HG02763 (cell line): ENCODE results near the gene SYT1.

Source experiments
- ATAC-seq: cut with Tn5 transposase; IDR thresholded peaks from one replicate; pipeline ENCODE4 v1.9.1; 2021; ENCODE audit warnings: mild to moderate bottlenecking, moderate library complexity; ENCODE audit not compliant: unreplicated experiment

Gene SYT1

GRCh38 chr12:78891646-78892353 is 27.2 kb downstream of the SYT1 start:
- ATAC-seq, result no peak

DNA sequence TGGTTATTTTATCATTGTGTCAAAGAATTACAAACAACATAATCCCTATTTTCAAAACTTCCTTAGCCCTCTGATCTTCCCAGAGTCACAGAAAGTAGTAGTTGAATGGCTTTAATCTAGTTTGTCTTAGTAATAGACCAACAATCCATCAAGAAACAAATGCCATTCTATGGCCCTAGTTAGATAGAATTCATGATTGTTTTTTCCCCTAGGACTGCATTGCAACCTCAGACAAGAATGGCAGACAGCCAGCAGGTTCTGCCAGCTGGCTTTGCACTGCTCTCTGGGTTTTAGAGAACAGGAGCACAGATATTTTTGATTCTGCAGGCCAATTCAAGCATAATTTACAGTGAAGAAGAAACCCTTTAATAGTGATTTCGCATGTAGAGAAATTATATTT is 33.8 kb downstream of the SYT1 start:
- no peak for ATAC-seq

- no peak for ATAC-seq
These were observed 50.3 kb downstream of the SYT1 start for GRCh38 chr12:78914859-78915331.

DNA sequence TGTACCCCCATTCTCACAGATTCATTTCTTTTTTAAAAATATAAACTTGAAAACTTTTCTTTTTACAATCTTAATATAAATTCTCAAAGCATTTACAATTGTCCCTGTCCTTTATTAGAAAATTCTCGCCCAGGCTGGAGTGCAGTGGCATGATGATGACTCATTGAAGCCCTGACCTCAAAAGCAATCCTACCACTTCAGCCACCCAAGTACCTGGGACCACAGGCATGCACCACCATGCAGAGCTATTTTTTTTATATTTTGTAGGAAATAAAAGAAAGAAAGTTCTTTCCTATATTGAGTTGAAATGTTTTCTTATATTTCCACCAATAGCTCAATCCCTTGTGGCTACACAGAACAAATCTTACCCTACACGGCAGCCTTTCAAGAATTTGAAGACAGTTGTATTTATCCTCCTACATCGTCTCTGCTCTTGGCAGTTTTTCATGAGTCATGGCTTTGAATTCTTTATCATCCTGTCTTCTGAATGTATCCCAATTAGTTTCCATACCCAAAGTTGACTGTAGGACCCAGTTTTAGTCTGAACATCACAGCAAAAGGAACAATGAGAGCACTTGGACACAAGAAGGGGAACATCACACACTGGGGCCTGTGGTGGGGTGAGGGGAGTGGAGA is 52.4 kb downstream of the SYT1 start:
- ATAC-seq, result no peak

DNA sequence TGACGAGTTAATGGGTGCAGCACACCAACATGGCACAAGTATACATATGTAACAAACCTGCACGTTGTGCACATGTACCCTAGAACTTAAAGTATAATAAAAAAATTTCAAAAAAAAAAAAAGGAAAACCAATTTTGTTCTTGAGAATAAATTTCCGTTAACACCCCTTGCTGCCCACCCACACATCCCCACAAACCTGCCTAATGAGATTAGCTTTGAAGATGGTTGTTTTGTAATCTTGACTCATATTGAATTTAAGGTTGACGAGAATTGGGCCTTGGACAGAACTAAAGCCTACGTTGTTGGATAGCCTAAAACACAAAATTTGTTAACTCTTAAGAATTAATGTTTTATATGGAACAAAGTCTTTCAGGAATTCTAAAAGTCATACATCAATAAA is 52.9 kb downstream of the SYT1 start:
- no peak for ATAC-seq

DNA sequence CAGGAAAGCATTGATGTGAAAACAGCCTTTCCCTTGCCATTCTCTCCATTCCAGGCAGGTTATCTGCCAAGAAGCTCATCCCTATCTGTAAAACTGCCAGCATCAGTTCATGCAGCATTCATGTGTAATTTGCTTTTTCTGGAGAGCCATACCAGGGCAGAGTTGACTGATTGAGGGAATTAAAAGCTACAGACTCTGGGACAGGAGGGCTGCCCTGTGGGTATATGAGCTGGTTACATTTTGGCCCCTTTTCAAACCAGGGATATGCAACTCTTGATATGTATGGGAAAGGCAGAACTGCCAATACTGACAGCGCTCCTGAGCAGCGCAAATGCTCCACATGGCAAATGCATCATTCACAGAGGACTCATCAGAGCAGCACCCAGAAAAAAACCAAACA is 53.7 kb downstream of the SYT1 start:
- no peak for ATAC-seq

DNA sequence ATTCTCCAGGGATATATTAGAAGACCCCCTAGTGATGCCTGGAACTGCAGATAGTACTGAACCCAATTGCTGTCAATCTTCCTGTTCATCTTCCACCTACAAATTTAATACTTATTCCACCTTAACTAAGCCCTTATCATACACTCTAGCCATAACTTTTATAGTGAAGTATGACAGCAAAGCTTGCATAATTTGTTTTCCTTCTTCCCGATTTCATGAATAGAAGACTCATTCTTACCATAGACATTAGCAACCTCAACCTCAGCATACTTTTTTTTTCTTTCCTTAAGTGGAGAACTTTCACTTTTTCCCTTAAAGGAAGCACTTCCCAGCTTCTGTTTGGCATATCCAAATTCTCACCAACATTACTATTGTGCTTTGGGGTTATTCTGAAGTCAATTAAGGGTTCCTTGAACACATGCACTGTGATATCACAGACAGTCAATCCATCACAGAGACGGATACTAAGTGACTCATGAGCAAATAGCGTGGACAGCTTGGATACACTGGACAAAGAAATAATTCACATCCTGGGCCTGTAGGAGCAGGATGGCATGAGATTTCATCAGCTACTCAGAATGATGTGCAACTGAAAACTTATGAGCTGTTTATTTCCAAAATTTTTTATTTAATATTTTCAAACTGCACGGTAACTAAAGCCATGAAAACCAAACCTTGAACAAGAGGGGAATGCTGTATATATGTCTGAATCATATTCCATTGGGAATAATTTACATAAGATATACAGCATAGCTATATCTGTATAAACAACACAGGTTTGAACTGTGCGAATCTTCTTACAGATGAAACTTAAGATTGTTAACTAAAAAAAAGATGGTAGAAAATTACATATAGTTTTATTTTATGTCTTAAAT is 63.9 kb downstream of the SYT1 start:
- no peak for ATAC-seq

GRCh38 chr12:78929075-78929418 is 64.5 kb downstream of the SYT1 start:
- no peak for ATAC-seq

GRCh38 chr12:78931466-78931990 is 67.0 kb downstream of the SYT1 start:
- ATAC-seq, result no peak

GRCh38 chr12:78933014-78933413 is 68.4 kb downstream of the SYT1 start:
- no peak for ATAC-seq

DNA sequence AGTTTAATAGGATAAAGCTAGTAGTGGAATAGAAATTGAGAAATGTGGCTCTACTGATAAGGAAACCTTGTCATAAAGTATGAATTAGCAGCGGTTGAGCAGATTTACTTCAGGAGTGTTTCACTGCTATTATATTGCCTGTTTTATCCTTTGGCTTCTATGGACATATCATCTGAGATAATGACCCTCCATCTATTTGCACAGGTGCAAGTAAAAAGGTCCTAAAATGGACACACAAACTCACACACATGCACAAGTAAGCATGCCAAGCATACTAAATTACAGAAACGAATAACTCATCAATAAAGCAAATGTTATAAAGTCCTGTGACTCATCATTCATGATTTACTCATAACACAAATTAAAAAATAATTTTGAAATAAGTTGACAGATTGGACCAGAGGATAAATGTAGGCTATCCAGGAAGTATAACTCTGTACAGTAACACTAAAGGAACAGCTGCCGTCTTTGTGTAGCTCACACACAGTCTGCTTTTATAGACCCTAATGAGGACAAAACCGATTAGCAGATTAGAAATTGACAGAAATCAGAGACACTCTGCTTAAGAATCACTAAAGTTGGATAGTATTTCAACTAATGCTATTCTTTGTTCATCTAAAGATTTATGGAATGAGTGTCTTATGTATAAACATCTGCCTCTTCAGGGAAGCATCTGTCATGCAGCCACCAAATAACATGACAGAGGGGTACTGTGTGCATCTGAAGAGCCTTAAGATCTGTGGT is 73.9 kb downstream of the SYT1 start:
- no peak for ATAC-seq

DNA sequence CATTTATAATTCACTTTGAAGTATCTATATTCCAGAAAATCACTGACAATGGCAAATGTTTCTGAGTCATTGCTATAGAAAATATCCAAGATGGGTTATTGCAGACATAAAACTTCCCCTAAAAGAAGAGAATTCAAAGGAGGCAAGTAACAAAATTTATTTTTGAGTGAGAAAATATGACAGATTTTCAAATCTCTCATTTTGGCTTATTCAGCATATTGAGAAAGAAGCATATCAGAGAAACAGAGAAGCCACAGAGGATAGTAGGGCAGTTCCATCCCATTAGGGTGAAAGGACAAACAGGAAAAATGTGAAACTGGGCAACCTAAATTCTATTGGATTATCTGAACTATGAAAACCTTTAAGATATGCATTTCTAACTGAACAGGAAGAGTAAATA is 85.0 kb downstream of the SYT1 start:
- no peak for ATAC-seq

GRCh38 chr12:78951803-78952551 is 87.4 kb downstream of the SYT1 start:
- no peak for ATAC-seq

- no peak for ATAC-seq
These were observed 88.0 kb downstream of the SYT1 start for GRCh38 chr12:78952552-78952929.

- no peak for ATAC-seq
These were observed 94.4 kb downstream of the SYT1 start for GRCh38 chr12:78958941-78959340.

- ATAC-seq, result no peak
These were observed 95.0 kb downstream of the SYT1 start for GRCh38 chr12:78959556-78959955.

DNA sequence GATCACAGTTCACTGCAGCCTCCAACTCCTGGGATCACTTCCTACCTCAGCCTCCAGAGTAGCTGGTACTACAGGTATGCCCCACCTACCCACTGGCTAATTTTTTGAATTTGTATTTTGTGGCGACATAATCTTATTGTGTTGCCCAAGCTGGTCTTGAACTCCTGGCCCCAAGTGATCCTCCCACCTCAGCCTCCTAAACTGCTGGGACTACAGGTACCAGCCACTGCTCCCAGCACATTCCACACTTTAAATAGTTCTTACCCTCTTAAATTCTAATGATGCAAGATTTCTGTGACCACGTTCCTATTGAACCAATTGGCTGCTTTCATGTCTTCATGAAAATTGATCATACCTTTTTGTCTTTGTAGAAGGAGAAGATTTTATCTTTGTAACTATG is 96.6 kb downstream of the SYT1 start:
- ATAC-seq, result no peak

DNA sequence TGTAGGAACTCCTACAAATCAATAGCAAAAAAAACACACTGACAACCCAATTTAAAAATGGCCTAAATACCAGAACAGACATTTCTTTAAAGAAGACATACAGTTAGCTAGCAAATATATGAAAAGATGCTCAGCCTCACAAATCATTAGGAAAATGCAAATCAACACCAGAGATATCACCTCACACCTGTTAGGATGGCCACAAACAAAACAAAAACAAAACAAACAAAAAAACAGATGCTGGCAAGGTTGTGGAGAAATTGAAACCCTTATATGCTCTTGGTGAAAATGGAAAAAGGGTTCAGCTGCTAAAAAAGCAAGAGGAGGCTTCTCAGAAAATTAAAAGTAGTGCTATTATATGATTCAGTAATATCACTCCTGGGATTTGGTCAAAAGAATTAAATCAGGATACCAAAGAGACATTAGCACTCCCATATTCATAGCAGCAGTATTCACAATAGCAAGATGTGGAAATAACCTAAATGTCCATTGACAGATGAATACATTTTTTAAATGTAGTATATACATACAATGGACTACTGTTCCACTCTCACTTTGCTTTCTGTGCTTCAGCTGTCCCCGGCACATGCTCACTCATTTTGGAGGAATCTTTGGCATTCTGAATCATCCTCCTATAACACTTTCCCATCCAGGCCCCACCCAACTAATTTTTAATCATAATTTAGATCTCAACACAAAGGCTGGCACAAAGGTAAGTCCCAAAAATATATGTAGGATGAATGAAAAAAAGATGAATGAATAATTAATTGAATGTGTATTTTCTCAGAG is 99.1 kb downstream of the SYT1 start:
- ATAC-seq, result peak; percentile 67

- no peak for ATAC-seq
These were observed 99.9 kb downstream of the SYT1 start for GRCh38 chr12:78964521-78964920.
